GM19240 (cell line): Measurements from ENCODE around the gene TXNDC8.
A peak's percentile ranks its signal among the peaks of the same experiment; 100 is the strongest.

Experiments used
- DNase-seq: peaks from one replicate; pipeline ENCODE4 v3.0.0; 2011; ENCODE audit warnings: low spot score; ENCODE audit not compliant: insufficient read length

The TXNDC8 gene

DNA sequence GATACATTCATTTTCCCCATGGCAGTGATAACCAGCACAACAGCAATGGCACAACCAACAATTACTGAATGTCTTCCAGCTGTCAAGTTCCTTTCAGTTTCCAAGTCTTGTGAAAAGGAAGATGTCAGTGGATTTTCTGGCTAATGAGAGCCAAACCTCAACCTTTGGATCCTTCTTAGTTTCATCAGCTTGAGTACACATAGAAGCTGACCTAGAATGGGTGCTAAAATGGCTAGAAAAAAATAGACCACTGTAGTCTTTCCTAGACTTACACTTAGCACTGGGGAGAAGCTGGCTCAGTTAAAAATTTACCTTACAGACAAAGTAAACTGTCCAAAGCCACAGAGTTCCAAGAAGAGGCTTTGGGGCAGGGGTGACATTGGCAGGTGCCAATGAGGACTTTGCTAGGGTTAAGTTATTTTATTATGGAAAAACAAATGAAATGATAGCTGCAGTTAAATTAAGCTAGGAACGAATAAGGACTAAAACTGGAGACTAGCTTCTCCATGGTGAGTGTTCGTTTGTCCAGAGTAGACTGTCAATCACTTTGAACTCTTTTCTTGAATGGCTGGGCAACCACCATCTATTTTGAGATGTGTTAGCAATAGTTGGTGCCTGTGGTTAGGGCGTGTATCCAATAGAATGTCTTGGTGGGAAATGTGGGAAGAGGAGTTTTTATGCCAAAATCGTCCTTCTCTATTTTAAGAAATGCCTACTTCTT lies 55.5 kb downstream of the TXNDC8 start:
- no peak for DNase-seq

- DNase-seq: no peak
Measured at GRCh38 chr9:110278080-110278707, 59.5 kb downstream of the TXNDC8 start.

DNA sequence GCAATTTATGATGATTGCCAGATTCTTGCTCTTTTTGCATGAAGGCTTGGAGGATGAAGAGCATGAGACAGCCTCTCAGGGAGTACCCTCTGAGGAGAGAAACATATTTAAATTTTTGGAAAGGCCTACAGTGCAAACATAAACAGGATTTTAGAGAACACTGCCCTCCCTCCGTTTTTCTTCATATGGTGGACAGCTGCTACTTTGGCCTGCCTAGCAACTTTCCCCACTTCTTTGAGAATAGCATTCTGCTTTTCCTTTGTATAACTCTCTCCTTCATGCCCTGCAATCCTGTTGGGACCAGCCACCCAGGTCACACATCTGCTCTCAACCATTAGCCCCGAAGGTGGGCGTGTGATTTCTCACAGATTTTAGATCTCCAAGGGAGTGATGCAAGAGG lies 60.9 kb downstream of the TXNDC8 start:
- DNase-seq: no peak

DNA sequence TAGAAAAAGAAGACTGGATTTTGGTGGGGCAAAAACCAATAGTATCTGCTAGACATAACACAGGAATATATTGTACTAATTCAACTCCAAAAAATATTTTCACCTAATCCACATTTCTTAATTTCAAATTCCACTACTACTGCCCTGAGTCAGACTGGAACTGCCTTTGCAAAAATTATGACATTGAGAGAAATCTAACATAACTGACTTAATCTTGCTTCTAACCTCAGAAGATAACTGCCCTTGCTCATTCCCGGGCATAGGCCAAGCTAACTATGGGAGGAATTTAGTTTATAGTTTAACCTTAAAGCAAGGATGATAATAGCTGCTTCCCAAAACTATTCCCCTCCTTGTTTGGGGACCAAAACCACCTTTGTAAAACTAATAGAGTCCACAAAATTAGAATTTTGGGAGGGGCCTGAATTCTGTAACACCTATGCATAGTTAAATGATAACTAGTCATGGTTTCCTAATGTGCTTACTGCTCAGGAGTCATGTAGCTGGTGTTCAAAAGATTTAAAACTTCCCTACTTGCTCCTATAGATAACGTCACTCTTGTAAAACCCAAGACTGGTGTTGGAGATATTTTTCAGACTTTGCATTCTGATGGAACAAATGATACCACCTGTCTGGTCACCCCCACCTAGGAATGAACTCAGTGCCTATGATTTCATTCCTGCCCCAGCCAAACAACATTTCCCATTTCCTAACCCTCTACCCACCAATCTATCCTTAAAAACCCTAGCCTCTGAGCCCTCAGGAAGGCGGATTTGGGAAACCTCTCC lies 67.3 kb downstream of the TXNDC8 start:
- DNase-seq: no peak

GRCh38 chr9:110266795-110267194 lies 70.9 kb downstream of the TXNDC8 start:
- no peak for DNase-seq

GRCh38 chr9:110261632-110262031 lies 76.0 kb downstream of the TXNDC8 start:
- no peak for DNase-seq

GRCh38 chr9:110260911-110261310 lies 76.8 kb downstream of the TXNDC8 start:
- no peak for DNase-seq

GRCh38 chr9:110259566-110259965 lies 78.1 kb downstream of the TXNDC8 start:
- DNase-seq: no peak

GRCh38 chr9:110258690-110259091 lies 79.0 kb downstream of the TXNDC8 start:
- no peak for DNase-seq

DNA sequence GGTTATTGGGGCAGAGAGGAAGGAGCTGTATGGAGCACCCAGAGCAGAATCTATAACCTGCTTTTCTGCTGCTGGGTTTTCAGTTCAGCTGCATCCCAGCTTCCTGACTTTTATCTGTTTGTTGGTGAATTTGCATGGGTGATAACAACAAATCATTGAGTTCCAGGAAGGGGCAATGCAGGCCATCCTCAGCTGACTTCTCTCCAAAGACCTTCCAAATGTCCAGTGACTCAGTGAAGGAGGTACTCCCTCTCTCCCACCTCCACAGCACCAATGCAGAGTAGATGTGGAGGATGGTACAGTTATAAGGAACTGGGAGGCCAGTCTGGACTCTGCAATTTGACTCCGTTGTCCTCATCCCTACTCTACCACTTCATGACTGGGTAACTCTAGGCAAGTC lies 79.7 kb downstream of the TXNDC8 start:
- no peak for DNase-seq

DNA sequence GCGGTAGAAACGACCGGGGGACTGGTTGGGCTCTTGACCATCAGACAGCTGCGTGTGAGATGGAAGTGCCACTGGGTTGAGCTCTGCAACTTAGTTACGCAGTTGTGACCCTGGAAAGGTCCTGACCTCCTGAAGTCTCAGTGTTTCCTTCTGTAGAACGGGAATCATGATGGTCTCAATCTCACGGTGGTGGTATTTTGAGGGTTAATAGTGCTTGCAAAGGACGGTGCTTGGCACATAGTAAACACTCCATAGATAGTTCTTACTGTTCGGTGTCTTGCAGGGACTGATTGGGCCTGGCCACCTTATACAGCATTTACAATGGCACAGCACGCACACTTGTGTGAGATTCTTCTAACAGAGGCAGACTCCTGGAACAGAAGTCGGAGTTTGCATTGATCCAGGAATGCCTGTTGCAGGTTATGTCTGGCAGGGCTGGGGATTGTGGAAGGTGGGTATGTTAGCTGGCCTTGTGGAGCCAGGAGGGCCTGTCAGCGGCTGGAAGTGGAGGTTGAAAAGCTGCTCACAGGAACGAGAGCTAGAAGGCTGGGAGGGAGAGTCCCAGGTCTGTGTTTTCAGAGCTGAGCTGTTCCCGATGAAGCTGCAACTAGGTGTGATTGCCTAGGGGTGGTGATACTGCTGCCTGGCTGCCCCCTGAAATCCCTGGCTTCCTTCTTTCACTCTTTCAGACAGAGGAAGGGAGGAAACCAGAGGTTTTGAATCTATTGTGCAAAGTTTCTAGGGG lies 80.4 kb downstream of the TXNDC8 start:
- no peak for DNase-seq

DNA sequence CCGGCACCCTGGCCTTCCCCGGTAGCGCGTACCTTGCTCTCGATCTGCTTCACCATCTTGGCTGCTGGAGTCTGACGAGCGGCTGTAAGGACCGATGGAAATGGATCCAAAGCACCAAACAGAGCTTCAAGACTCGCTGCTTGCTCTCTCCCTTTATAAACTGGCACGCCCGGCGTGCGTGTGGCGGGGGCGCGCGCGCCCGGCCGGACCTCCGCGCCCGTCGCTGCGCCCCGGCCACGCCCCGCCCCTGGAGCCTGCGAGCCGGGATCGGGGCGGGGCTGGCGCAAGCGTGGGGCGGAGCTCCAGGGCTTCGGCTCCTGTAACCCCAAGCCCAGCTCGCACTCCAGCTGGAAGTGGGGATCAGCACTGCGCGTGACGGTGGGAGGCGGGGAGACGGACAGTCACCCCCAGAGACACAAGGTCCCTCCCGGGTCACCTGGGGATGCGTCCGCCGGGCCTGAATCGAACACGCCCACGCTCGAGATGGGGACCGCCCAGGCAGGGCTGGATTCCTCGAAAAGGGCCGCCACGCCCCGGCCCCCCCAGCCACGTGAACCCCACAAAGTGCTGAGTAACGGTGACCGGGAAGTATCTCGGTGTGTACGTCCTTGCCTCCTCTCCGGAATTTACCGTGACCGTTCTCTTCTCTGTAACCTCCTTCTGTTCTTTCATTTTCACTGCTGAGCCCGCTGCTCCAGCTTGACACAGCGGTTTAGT lies 81.1 kb downstream of the TXNDC8 start, which contains the start of gene TXN:
TSS of gene TXN (minus strand) at position 128 of the 717 bp plus-strand sequence. CDS start at position 56, 72 bp downstream.
- peak; percentile 33 for DNase-seq

DNA sequence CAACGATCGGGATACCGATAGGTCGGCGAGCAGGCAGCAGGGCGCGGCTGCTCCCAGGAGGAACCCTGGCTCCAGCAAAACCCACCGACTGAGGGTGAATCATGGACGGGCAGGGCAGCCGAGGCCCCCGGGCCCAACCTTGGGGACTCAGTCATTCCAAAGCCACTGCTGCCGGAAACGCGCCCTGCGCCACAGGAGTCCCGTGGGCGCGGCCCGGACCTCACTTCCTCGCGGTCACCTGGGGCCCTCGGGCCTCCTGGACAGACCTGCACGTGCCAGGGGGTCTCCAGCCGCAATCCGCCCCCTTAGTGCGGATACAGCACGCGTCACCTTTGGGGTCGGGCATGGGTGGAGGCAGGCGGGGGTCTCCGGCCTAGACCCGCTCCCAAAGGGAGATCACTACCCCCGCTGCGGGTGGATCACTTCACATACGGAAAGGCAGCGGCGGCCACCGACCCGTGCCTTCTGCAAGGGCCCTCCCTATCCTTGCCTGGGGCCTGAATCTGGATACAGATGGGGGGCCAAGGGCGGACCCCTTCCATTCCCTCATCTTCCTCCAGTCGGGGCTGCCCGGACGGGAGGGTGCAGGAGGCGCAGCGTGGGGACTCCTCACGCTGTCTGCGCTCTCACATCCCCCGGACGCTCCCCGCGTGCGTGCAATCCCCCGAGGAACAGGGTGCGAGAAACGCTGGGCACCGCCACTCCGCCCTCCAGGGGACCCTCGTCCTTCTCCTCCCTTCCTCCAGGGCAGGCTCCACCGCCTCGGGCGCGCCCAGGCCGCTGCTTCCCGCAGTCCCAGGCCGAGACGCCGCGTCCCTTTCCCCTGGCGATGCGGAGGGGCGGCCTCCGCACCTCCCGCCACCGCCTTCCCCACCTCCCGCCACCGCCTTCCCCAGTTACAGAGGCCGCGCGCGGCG lies 81.9 kb downstream of the TXNDC8 start:
- no peak for DNase-seq

GRCh38 chr9:110255034-110255462 lies 82.6 kb downstream of the TXNDC8 start:
- DNase-seq: no peak

GRCh38 chr9:110254500-110254899 lies 83.2 kb downstream of the TXNDC8 start:
- DNase-seq: no peak
